HCEC 1CT (cell line): ENCODE measurements around the gene LYST.
"Not testable (repeated sequence)": the region's sequence is repeated elsewhere in the genome, so short reads cannot be mapped to it uniquely, and the experiment has no call there.

Source experiments
- DNase-seq: peaks from one replicate; pipeline ENCODE4 v3.0.0-alpha.2; 2017

Gene LYST, protein sequence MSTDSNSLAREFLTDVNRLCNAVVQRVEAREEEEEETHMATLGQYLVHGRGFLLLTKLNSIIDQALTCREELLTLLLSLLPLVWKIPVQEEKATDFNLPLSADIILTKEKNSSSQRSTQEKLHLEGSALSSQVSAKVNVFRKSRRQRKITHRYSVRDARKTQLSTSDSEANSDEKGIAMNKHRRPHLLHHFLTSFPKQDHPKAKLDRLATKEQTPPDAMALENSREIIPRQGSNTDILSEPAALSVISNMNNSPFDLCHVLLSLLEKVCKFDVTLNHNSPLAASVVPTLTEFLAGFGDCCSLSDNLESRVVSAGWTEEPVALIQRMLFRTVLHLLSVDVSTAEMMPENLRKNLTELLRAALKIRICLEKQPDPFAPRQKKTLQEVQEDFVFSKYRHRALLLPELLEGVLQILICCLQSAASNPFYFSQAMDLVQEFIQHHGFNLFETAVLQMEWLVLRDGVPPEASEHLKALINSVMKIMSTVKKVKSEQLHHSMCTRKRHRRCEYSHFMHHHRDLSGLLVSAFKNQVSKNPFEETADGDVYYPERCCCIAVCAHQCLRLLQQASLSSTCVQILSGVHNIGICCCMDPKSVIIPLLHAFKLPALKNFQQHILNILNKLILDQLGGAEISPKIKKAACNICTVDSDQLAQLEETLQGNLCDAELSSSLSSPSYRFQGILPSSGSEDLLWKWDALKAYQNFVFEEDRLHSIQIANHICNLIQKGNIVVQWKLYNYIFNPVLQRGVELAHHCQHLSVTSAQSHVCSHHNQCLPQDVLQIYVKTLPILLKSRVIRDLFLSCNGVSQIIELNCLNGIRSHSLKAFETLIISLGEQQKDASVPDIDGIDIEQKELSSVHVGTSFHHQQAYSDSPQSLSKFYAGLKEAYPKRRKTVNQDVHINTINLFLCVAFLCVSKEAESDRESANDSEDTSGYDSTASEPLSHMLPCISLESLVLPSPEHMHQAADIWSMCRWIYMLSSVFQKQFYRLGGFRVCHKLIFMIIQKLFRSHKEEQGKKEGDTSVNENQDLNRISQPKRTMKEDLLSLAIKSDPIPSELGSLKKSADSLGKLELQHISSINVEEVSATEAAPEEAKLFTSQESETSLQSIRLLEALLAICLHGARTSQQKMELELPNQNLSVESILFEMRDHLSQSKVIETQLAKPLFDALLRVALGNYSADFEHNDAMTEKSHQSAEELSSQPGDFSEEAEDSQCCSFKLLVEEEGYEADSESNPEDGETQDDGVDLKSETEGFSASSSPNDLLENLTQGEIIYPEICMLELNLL (N-terminal part only)

DNA sequence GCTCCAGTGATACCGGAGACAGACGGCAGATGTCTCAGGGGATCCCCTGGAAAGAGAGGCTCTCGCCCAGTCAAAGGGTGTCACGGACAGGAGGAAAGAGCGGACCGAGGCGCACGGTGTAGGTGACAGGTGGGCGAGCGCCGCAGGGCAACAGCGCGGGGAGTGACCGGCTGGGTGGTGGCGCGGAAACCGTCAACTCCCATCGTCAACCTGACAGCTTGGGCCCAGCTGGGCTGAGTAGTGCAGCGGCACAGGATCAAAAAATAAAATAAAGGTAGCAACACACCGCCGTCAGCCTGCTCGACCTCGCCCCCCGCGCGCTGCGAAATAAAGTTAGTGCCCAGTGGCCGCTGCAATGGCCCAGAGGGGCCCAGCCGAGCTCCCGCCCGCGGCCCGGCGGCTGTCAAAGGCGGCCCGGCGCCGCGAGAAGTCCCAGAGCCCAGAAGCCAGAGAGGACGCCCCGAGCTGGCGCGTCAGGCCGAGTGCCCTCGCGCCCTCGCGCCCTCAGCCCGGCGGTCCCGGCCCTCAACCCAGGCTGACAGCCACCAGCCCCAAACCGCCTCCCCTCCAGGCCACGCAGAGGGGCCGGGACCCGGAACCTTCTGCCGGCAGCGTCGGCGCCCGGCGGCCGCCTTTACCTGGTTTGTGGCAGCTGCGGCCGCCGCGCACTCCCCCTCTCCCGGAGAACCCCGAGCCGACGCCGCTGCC lies at the start of gene LYST:
TSS of gene LYST (minus strand) at position 702 of the 708 bp plus-strand sequence. CDS start 36,489 bp downstream, outside the sequence.
- peak; percentile 64 for DNase-seq

DNA sequence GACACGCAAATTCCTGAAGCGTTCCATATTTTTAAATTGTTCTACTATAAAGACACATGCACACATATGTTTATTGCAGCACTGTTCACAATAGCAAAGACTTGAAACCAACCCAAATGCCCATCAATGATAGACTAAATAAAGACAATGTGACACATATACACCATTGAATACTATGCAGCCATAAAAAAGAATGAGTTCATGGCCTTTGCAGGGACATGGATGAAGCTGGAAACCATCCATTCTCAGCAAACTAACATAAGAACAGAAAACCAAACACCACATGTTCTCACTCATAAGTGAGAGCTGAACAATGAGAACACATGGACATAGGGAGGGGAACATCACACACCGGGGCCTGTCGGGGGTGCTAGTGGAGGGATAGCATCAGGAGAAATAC lies 48.8 kb upstream of the LYST start:
- DNase-seq = not testable (repeated sequence)

DNA sequence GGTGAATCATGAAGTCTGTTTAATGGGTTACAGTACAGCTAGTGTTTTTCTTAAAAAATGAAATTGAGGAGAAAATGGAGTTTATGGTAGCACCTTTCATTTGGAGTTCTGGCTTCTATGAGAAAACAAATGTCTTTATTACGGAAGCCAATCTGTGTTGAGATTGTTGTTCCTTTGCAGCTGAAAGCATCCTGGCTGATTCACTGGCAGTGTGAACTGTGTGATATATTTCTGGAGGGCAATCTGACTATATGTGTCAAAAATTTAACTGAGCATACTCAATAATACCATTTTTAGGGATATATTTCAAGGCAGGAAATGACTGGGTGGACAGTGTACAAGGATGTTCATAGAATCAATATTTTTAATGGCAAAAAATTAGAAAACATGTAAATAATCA lies 46.6 kb upstream of the LYST start:
- peak; percentile 74 for DNase-seq

DNA sequence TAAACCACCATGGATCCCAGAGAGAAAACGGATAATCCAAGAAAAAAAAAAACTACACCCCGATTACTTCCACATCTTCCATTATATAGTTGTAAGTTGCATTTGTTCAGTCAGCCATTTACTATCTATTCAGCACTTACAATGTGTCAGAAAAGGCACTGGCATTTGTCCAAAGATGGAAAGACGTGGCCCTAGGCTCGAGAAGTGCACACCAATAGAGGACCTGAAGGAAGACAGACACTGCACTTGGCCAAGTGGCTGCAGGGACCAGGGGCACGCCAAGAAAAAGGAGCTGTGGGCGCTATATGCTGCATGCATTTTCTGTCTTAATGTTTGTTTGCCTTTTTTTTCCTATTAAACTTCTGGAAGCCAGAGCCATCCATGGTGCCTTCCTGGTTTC lies 45.2 kb upstream of the LYST start:
- no peak for DNase-seq

DNA sequence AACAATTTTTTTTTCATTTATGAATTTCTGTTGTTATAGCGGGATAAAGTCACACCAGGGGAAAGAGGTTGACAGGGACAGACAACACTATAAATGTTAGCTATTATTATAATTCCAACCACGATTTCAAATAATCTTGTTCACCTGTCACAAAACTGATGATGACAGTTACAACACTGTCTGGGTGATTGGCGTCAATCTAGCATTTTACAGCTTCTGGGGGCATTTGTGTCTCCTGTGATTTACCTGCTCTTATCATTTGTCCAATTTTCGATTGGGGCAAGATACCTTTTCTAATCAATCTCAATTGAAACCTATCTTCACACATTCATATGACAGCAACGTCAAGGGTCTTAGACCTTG lies 44.6 kb upstream of the LYST start:
- DNase-seq = no peak

DNA sequence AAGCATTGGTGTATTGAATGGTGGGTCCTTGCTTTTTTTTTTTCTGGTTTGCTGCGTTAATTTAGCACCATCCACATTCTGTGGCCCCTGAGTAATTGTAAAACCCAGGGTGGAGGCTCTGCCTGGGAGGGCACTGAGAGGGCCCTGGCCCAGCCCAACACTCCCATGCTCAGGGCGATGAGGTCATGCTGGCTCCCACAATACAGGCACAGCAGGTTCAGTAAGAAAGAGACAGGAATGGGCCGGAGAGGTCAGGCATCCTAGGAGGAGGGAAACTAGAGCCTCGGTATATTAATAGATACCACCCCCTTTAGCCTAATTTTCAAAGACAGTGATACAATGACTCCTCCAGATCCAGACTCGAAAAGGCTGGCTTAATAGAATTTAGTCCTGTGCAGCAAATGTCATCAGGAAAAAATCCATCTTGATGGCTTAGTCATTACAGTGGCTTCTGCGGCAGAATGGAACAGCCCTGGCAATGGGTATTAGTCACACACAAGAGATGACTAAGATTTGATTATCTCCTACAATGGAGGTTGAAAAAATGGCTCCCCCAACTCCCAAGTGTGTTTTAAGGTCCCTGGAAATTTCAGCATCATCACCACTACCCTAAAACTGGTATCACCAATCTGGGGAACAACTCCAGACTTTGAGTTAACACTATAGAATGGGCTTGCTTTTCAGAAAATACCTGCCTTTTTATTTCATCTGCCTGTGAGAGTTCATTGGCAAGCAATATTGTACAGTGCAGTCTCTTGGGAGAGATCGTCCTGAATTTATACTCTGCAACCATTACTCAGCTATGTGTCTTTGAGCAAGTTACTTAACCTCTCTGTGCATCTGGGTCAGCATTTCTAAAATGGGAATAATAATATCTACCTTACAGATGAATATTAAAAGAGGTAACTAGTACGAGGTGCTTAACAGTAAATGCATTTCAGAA lies 43.9 kb upstream of the LYST start:
- DNase-seq = peak; percentile 98

DNA sequence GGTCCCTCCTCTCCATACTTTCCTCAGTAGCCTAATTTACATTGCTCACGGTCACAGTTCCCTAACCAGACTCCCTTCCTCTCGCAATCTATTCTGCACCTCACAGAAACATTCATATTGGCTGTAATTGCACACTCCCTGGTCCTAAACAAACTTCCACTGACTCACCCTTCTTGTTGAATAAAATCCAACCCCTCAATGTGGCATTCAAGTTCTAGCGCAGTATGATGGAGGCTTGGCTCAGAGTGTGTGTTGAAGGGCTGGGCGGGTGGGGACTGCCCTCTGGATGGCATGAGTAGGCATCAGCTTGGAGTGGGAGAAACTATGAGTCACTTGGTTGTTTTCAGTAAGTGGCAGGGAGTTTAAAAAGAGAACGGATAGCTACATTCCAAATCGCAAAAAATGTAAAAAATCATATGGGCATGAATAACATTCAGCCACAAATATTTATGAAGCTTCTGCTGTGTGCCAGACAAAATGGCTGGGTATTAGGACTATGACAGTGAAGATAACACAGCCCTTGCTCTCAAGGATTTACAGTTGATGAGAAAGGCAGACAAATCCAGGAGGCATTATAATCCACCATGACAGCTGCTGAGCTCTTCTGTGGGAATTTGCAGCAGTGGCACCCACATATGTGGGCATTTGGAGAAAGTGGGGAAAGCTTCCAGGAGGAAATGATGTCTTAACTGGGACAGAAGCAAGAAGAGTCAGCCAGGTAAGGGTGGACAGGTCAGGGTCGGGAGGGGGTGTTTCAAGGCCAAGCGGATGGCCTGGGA lies 42.2 kb upstream of the LYST start:
- peak; percentile 84 for DNase-seq

DNA sequence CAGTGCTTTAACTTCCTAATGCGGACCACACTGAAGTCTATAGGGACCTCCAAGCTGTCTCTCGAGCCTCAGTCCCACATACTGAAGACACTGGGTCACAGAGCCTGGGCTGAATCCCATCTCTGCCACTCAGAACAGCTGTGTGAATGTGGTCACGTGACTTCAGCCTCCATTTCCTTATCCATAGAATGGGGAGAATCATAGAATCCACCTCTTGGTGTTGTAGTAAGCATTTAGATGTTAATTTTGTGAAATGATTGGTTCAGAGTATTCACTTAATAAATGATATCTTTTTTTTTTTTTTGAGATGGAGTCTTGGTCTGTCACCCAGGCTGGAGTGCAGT lies 41.2 kb upstream of the LYST start:
- no peak for DNase-seq

DNA sequence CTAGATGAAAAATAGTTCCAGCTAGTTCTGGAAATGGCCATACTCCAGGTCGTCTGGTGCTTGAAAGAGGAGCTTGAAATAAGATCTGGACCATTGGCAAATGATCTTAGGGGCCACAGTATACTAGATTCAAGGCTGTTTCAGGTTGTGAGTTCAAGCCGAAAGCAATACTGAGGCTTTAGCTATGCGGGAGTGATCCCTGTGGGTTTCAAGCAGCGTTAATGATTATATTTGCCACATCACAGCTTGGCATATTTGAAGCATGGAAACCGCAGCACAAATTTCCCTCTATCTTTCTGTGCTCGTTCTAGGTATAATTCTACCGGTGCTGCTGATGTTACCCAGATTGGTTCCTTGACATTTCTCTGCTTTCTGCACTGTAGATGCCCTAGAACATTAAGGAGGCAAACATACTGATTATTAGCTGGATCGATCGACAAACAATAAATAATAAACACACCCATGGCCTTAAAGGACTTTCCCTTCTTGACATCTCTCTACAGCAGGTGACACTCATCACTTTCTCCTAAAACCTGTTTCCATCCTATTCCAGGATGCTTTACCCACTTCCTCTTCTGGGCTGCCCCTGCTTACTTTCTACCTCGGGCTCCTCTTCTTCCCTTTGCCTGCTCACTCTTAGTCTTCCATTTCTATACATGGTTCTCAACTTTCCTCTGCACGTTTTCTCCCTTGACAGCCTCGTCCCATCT lies 40.6 kb upstream of the LYST start:
- no peak for DNase-seq

DNA sequence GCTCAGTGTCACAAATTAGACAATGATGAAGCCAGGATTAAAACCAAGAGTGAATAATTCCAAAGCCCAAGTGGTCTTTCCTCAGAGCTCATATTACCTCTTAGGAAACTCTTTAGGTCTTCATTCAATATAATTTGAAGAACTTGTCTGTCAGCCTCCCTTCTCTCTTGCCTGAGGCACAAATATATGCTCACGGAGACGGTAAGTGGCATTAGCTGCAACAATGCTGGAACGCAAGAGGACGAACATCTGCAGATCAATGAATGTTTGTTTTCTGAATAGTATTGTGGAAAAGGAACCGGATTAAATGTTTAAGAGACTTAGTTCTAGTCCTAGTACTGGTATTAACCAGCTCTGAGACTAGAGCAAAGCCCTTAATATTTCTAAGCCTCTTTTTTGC lies 39.7 kb upstream of the LYST start:
- no peak for DNase-seq

DNA sequence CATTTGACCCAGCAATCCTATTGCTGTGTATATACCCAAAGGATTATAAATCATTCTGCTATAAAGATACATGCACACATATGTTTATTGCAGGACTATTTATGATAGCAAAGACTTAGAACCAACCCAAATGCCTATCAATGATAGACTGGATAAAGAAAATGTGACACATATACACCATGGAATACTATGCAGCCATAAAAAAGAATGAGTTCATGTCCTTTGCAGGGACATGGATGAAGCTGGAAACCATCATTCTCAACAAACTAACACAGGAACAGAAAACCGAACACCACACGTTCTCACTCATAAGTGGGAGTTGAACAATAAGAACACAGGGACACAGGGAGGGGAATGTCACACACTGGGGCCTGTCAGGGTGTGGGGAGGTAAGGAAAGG lies 37.1 kb upstream of the LYST start:
- DNase-seq = not testable (repeated sequence)

DNA sequence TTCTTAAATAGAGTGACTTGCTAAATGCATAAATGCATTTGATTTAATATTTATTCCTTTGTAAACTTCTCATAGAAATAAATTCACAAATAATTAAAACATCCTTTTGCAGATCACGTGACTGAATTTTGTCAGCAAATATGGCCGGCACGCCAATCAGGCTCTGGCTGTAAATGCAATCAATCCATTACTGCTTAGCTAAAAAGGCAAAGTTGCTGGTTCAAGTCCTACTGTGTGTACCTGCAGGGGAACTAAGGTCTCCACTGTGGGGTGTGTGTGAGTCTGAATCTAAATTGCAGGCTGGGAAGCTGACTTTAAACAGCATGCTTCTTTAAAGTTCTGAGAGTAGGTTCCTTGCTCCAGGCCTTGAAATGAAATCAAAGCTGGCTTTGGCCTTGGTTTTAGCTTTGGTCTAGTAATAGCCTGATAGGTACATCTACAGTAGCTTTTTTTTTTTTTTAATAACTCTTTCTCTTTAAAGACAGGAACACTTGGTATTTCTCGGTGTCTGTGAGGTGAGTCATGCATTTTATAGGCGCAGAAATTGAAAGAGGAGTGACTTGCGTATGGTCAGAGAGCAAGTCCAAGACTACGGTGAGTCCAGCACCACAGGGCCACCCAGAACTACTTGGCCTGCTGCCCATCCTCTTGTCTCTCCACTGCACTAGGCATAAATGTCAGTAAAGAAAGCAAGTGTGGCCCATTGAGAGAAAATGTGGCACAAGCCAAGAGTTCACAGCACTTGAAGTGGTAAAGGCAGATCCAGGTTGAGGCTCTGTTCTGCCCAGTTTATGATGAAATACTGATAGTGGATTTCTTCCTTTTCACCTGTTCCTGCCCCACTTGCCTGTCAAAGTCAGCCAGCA lies 36.2 kb upstream of the LYST start:
- peak; percentile 68 for DNase-seq

DNA sequence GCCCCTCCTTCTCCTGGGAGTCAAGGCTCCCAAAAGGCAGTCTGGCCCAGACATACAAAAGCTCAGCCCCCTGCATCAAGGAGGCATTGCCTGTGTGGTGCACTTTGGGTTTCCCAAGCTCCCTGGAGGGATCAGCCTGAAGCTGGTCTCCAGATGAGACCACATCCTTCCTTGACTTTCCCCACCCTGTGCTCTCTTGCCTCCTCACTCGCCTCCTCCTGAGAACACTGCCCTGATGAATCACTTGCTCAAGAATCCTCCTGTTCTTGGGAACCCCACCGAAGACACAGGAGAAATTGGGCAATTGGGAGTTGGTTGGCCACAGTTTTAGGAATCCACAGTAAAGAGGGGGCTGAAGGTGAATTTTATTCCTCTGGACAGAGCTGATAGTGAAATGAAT lies 34.8 kb upstream of the LYST start:
- DNase-seq = peak; percentile 78

DNA sequence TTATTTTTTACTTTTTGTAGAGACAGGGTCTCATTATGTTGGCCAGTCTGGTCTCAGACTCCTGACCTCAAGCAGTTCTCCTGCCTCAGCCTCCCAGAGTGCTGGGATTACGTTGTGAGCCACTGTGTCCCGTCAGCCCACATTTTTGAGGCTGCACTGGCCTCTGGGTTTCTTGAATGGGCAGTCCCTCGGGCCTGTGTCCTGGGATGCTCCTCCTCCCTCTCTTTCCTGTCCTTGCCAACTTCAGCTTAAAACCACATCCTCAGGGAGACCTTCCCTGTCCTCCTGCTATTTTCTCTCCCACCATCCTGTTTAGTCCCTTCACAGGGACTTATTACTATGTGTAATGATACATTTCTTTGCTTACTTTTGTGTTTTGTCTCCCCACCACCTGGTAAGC lies 31.4 kb upstream of the LYST start:
- DNase-seq = no peak

DNA sequence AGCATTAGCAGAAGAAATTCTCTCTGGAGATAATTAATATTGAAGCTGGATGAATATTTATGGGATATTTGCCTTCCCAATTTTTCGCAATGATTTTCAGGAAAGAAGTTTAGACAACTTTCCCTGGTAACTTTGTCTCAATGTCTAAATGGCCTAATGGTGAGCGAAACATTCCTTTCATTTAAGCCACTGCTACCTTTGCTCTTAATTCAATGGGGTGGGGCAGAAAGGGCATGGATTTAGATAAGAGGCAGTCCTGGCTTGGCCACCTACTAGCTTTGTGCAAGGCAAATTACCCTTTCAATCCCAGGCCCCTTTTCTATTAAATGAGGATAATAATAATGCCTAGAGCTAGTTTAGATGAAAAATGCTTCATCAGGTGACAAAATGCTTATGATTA lies 27.1 kb upstream of the LYST start:
- no peak for DNase-seq

DNA sequence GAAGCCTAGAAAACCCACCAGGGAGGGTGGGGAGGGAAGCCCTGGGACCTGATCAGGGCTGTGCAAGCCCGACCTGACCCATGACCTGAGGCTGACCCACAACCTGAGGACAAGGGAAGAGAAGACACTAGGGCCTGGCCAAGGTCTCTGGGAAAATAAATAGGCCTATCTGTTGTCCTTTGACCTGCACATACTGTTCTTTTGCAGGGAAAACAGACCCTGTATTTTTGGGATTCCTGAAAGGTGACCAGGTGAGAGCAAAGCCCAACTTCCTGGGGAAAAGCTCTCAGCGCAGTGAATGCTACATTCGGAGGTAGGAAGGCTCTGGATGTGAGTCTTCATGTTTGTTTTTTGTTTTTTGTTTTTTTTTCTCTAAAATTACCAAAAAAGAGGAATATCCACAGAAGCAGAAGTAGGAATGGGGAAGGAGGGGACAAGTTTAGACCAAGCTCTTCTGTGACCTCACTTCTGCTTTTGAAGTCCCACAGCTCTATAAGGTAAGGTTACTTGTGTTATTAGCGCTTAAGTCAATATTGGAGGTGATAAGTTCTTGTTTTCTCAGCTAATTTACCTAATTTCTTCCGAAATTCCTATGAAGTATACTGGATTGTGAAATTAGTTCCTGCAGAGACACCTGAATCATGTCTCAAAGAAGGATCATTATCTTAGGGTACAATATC lies 26.2 kb upstream of the LYST start:
- DNase-seq = no peak

DNA sequence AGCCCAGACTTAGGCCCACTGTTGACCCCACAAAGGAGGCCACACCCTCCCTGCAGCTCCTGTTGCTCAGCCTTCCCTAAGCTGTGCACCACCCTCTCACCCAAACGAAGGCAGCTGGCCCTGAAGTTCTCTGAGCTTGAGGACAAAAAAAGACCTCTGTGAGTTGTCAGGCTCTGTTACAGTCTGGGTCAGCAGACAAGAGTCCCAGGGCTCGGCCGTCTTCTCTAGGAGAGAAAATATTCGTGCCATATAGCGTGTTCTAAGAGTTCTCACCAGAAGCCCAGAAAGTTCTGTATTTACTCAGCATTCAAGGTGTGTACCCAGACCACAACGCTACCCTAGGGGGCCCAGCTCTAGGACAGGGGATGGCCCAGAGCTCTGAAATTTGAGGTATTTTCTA lies 25.5 kb upstream of the LYST start:
- DNase-seq = no peak

DNA sequence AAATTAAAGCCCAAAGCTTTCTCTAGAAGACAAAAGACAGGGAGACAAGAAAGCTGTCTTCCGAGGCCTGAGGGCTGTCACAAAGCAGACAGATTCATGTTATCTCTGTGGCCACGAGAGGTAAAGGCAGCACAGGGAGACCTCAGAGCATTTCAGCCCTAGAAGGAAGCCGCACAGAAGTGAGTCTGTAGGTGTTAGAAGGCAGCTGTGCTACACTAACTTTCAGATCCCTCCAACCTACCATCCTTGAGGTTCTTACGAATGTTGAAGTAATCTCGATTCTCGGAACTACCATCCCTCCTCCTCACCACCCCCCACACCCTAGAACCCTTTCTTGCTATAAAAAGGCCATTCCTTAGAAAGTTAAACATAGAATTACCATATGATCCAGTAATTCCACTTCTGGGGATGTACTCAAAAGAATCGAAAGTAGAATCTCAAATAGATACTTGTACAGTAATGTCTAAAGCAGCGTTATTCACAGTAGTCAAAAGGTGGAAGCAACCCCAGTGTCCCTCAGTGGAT lies 21.5 kb upstream of the LYST start:
- no peak for DNase-seq
